ENCODE measurements around the gene CDH4.

DNA sequence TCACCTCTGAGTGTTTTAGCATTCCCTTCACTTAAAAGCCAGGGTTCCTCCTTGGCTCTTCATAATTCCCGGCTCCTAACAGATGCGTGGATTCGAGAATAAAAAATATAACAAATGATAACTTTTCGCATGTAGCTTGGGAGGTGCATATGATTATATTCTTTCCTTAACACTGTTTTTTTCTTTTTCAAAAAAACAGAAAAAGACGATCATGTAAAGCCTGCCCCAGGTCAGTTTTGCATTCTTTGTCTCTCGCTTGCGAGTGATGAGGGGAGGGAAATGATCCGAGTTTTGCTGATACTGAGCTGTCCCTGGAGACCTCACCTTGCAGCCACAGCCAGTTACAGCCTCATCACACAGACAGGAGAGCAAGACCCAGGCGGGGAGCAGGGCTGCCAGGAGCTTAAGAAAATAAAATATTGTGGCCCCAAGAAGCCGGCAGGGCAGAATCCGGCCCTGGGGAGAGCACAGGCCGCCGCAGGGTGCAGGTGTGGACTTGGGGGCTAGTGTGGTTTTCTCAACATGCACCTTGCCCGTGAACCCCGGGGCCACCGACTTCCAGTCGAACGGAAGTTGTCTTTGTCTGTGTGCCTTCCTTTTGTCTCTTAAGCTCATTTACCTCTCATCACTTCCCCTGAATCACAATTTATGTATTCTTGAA is 511.8 kb downstream of the CDH4 start:
- TF ChIP-seq, protein P1, sequence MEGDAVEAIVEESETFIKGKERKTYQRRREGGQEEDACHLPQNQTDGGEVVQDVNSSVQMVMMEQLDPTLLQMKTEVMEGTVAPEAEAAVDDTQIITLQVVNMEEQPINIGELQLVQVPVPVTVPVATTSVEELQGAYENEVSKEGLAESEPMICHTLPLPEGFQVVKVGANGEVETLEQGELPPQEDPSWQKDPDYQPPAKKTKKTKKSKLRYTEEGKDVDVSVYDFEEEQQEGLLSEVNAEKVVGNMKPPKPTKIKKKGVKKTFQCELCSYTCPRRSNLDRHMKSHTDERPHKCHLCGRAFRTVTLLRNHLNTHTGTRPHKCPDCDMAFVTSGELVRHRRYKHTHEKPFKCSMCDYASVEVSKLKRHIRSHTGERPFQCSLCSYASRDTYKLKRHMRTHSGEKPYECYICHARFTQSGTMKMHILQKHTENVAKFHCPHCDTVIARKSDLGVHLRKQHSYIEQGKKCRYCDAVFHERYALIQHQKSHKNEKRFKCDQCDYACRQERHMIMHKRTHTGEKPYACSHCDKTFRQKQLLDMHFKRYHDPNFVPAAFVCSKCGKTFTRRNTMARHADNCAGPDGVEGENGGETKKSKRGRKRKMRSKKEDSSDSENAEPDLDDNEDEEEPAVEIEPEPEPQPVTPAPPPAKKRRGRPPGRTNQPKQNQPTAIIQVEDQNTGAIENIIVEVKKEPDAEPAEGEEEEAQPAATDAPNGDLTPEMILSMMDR (IDR thresholded peaks at IDR 0.05 in 8 of 11, conservative IDR thresholded peaks at IDR 0.05 in 3 of 11) = no peak
- TF ChIP-seq POLR2A (IDR thresholded peaks at IDR 0.05) = no peak
